Kidney tubule cell (primary cell): ENCODE results near the gene MACROD1.

ENCODE experiments used
- DNase-seq: peaks from one replicate; pipeline ENCODE4 v3.0.0-alpha.2; 2018; ENCODE audit warnings: low spot score

MACROD1 gene

DNA sequence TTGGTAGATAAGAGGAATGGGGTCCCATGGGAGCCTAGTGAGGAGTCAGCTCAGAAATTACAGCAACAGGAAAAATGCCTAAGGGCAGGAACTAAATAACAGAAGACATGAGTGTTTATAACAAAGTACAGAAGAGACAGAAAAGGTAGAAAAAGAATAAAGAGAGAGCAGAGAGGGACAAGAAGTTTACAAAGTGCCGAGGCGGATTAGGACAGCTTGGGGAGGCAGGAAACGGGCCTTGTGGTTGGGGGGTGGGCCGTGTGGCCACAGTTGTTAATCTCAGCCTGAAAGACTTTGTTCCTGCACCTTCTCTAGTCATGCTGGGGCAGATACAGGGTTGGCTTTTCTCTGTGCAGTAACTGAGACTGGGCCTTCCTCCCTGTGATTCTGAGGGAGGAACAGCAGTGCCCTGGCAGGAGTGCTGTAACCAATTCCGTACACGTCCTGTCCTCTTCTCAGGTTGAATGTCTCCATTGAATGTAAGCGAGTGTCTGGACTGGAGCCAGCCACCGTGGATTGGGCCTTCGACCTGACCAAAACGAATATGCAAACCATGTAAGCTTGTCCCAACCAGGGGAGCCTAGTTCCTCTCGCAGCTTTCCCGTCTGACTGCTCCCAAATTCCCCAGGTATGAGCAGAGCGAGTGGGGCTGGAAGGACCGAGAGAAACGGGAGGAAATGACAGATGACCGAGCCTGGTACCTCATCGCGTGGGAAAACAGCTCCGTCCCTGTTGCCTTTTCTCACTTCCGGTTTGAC is 214.0 kb downstream of the MACROD1 start:
- DNase-seq: no peak
